ENCODE measurements around the gene RELB. TPM values are rescaled to one million over a fixed set of nuclear protein-coding genes. Genes with fewer than 3 reads are reported as not detected.

The RELB gene
- polyA plus RNA-seq, 2 of the 4 experiments (the other 2 are of a cell fraction): 8.1 to 9.6 TPM

- TF ChIP-seq EHMT2 (IDR thresholded peaks at IDR 0.05; ENCODE audit: low read depth) (no peak), PHF8 (IDR thresholded peaks at IDR 0.05; ENCODE audit: borderline replicate concordance, low read depth) (peak; percentile 73; the same call in 1 of the 2 replicates), CEBPB (IDR thresholded peaks at IDR 0.05) (peak in 1 of 2 experiments; percentile 77; a peak in 1 of 4 replicates), MAX (IDR thresholded peaks at IDR 0.05) (peak; percentile 88), REST (IDR thresholded peaks at IDR 0.05) (peak; percentile 90), HMGXB4 (CRISPR knock-in tag; IDR thresholded peaks at IDR 0.05; ENCODE audit: borderline replicate concordance) (no peak), E2F6 (IDR thresholded peaks at IDR 0.05; ENCODE audit: borderline replicate concordance, low read depth) (peak; percentile 23; the same call in 1 of the 2 replicates), TFCP2L1 (CRISPR knock-in tag; IDR thresholded peaks at IDR 0.05) (no peak), JUN (IDR thresholded peaks at IDR 0.05) (peak; percentile 97 to 98), SMC3 (IDR thresholded peaks at IDR 0.05) (no peak; the same call in 2 of the 3 replicates), NFE2L2 (conservative IDR thresholded peaks at IDR 0.05; ENCODE audit: low read length) (no peak), ELK1 (IDR thresholded peaks at IDR 0.05; ENCODE audit: low read depth, low read length) (0 out of 2 replicates have a peak, but pooled peaks have one; percentile 61), BHLHE40 (IDR thresholded peaks at IDR 0.05; ENCODE audit: low read depth, low read length) (no peak), KDM5A (IDR thresholded peaks at IDR 0.05) (no peak), NPAS2 (CRISPR knock-in tag; IDR thresholded peaks at IDR 0.05; ENCODE audit: borderline replicate concordance) (no peak), PBX3 (IDR thresholded peaks at IDR 0.05) (no peak; the same call in 1 of the 2 replicates), TP53 (CRISPR knock-in tag; IDR thresholded peaks at IDR 0.05) (no peak; the same call in 1 of the 2 replicates), CHD2 (IDR thresholded peaks at IDR 0.05; ENCODE audit: low read length, partially characterized antibody) (peak; percentile 94), EHF (CRISPR knock-in tag; IDR thresholded peaks at IDR 0.05) (no peak), RFX5 (IDR thresholded peaks at IDR 0.05) (peak; percentile 82), ZSCAN20 (CRISPR knock-in tag; IDR thresholded peaks at IDR 0.05) (no peak), HOXB5 (CRISPR knock-in tag; IDR thresholded peaks at IDR 0.05) (no peak), ZNF302 (CRISPR knock-in tag; IDR thresholded peaks at IDR 0.05) (no peak), MYC (IDR thresholded peaks at IDR 0.05; ENCODE audit: borderline replicate concordance, low read length) (0 out of 2 replicates have a peak, but pooled peaks have one; percentile 21), CBX2 (IDR thresholded peaks at IDR 0.05; ENCODE audit: borderline replicate concordance, low read depth) (no peak), FOXS1 (CRISPR knock-in tag; IDR thresholded peaks at IDR 0.05) (peak; percentile 69; the same call in 1 of the 2 replicates), USF2 (IDR thresholded peaks at IDR 0.05) (0 out of 2 replicates have a peak, but pooled peaks have one; percentile 4), SREBF2 (IDR thresholded peaks at IDR 0.05) (no peak), KDM1A (IDR thresholded peaks at IDR 0.05; ENCODE audit: low read depth) (no peak)
These were observed 46.4 kb upstream of the RELB start, which contains the start of gene CLPTM1 (continued) for GRCh38 chr19:44954649-44955504.

Measured in A549 (cell line).